ENCODE measurements around the gene SPINDOC.

DNA sequence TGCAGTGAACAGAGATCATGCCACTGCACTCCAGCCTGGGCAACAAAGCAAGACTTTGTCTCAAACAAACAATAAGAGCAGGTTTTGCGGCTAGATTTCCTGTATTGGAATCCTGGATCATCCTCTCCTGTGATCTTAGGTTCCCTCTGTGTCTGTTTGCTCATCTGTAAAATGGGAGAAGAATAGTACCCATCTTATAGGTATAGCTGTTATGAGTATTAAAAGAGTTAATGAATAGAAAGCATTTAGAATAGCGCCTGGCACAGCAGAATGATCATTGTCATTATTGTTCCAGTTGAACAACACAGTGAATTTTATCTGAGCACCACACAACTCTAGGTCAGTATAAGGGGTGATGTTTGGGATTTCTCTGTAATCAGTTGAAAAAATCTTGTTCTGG is 36.4 kb downstream of the SPINDOC start:
- no peak for TF ChIP-seq REST (IDR thresholded peaks at IDR 0.05; ENCODE audit: low read depth)
- TF ChIP-seq MAX (IDR thresholded peaks at IDR 0.05) = no peak
- TF ChIP-seq CREB1 (IDR thresholded peaks at IDR 0.05; ENCODE audit: low read depth) = no peak
- TF ChIP-seq TAF1 (IDR thresholded peaks at IDR 0.05; ENCODE audit: low read depth) = no peak
- no peak for TF ChIP-seq TEAD4 (IDR thresholded peaks at IDR 0.05)
- TF ChIP-seq RAD21 (IDR thresholded peaks at IDR 0.05; ENCODE audit: low read depth) = no peak
- no peak for TF ChIP-seq EP300 (IDR thresholded peaks at IDR 0.05; ENCODE audit: borderline replicate concordance)
- TF ChIP-seq NFIC (IDR thresholded peaks at IDR 0.05) = no peak
- no peak for TF ChIP-seq CEBPB (IDR thresholded peaks at IDR 0.05)
